ENCODE results near the gene GBA3.

GBA3 gene

GRCh38 chr4:22692736-22693135 lies at the start of gene GBA3:
TSS of gene GBA3 (plus strand) at chr4:22692937.
- no peak for DNase-seq

GRCh38 chr4:22643952-22644351 lies 48.8 kb upstream of the GBA3 start:
- DNase-seq = no peak

GRCh38 chr4:22645481-22646182 lies 47.1 kb upstream of the GBA3 start:
- no peak for DNase-seq

GRCh38 chr4:22648996-22649395 lies 43.7 kb upstream of the GBA3 start:
- DNase-seq = no peak

- no peak for DNase-seq
Observed at GRCh38 chr4:22650771-22651170, 42.0 kb upstream of the GBA3 start.

DNA sequence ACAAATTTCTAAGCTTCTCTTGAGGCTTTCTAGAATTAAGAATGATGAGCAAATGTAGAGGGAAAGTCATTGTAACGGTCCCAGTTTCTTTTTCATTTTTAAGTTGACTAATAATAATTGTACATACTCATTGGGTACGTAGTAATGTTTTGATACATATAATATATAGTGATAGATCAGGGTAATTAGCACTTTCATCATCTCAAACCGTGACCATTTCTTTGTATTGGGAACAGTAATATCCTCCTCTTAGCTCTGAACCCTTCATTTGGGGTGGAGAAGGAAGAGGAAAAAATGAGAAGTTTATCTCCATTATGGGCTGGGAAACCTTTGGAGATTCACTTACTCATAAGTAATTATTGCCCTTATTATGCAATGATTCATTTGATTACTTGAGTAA lies 39.0 kb upstream of the GBA3 start:
- no peak for DNase-seq

DNA sequence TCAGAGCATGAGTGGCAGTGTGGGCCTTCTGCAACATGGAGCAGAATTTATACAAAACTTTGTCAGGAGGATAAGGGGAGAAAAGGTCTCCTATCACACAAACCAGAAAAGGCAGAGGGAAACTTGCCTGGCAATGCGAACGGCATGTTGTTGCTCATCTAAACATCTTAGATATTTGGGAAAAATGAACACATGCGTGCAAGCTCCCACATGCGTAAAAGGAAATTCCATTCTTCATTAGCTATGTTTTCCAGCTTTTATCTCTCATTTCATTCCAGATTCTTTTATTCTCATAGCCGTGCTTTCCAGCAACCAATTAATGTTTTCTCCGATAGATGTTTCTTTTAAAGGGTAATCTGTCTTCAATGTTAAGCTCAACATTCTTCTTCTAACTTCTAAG lies 31.3 kb upstream of the GBA3 start:
- no peak for DNase-seq

DNA sequence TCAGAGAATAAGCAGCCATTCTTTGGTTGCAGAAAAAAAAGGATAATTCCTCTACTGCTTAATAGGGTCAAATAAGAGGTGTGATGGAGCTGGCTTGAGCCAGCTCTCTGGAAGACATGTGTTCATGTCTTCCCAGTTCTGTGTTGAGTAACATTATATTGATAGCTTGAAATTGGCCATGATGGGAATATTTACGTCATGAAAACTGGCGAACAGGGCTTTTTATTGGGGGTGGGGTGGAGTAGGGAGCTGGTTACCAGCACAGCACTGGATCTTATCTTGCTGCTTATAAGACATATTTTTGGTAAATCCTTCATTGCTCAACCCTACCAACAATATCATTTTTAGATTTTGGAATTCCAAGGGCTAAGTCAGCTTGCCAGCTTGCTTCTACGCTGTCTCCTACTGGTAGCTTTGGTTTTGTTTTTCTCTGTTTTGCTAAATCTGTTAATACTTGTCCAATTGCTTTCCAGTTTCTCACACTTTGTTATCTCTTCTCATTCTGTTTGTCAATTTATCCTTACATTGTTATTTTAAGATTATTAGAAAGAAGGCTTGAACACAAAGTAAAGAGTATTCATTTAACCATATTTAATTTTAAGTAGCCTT lies 25.3 kb upstream of the GBA3 start:
- no peak for DNase-seq

- DNase-seq = no peak
Observed at GRCh38 chr4:22668301-22668700, 24.4 kb upstream of the GBA3 start.

- no peak for DNase-seq
Observed at GRCh38 chr4:22668702-22669101, 24.0 kb upstream of the GBA3 start.

DNA sequence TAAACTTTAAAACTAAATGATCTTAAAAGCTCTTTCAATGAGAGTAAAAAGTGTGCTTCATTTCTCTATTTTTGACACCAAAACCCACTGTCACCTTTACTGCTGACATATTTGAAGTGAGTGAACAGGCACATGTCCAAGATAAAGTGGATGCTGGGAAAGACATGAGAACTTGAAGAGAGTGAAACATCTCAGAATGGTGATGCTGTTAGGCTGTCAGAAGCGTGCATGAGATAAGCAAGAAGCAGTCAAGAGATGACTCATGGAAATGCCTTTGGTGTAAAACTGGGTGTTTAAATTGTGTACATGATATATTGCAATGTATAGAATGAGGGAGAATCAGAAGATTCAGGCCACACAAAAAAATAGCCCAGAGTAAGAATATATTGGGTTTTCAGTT lies 21.8 kb upstream of the GBA3 start:
- DNase-seq = no peak

GRCh38 chr4:22672519-22672918 lies 20.2 kb upstream of the GBA3 start:
- DNase-seq = no peak

- no peak for DNase-seq
Observed at GRCh38 chr4:22672944-22673343, 19.8 kb upstream of the GBA3 start.

GRCh38 chr4:22674700-22675099 lies 18.0 kb upstream of the GBA3 start:
- DNase-seq = no peak

GRCh38 chr4:22676063-22676462 lies 16.7 kb upstream of the GBA3 start:
- no peak for DNase-seq

DNA sequence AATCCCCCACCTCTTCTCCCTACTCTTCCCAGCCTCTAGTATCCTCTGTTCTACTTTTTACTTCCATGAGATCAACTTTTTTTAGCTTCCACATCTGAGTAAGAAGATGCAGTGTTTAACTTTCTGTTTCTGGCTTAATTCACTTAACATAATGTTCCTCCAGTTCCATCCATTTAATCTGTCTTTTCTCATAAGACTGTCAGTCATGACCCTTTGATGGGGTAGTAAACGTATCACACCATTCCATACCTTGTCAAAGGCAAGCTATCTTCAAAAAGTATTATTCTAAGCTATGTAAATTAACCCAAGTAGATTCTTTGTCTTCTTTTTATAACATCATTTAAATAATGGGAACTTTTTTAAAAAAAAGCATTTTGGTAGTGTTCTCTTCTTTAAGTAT lies 15.0 kb upstream of the GBA3 start:
- no peak for DNase-seq

DNA sequence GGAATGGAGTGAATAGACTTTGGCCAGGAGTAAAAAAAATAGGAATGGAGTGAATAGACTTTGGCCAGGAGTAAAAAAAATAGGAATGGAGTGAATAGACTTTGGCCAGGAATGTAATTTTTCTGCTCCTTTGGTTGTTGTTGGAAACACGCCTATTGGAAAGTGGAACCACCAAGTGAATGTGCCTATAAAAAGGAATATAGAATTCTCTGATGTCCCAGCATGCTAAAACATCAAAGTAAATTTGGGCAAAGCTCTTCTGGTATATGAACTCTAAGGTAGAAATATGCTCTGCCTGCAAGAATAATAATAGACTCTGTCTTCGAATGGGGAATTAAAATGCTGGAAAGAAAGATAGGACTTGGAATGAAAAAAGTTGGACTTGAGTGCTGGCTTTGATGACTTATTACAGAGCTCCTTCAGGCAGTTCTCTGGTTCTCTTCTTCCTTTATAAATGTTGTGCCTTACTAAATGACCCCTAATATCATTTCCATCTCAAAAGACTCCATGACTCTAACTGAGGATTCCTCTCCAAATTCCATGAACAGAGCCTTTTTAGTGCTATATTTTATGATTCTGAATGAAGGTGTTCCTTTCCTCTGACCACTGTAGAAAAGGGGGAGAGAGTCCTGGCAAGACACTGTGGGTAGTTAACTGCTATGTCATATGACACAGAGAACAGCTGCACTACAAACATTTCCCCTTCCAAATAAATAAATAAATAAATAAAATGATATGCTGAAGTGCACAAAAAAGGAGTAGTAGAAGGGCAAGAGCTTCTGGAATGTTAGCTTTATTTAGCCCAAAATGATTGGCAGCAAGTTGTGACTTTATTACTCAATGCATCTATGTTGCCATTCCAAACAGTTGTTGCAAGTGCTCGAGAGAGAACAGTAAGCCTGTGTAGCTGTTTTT lies 13.5 kb upstream of the GBA3 start:
- no peak for DNase-seq

DNA sequence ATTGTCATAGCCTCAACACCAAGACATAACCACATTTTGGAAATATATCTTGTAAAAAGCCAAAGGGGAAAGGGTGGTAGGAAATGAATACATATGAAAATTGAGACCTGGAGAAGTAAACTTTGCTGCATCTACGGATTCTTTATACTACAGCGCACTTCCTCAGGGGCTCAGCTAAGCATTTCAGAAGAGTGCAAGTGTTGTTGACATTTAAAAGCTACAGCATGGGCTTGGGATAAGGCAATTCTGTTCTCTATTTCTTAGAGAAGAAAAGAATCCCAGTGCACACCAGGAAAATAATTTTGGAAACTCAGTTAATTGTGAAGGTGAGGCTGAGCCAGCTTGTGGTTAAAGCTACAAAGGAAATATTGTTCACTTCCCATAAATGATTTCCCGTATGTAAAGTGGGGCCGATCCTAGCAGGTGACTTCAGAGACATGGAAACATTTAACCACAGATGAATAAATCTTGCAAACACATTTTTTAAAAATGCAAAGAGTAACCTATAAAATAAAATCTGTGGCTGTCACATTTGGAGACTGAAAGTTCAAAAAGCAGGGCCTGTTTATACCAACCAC lies 12.6 kb upstream of the GBA3 start:
- DNase-seq = no peak

- DNase-seq = no peak
Observed at GRCh38 chr4:22683726-22684125, 9.0 kb upstream of the GBA3 start.

DNA sequence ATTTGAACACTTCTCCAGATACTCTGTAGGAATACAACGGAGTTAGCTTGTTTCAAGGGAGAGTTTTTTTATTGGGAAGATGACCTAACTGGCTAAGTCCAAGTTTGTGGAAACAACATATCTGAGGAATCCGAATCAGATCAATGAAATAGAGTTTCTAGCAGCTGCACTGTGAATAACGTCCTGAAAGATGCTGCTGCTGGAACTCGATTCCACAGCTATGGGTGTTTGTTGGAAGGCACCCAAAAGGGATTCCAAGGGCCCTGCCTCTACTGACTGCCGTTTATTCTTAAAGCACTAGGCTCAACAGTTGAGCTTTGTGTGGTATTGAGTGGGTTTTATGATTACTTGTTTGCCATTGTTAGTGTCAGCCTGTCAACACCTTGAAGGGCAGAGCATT lies 6.6 kb upstream of the GBA3 start:
- no peak for DNase-seq

- no peak for DNase-seq
Observed at GRCh38 chr4:22688236-22688635, 4.5 kb upstream of the GBA3 start.

DNA sequence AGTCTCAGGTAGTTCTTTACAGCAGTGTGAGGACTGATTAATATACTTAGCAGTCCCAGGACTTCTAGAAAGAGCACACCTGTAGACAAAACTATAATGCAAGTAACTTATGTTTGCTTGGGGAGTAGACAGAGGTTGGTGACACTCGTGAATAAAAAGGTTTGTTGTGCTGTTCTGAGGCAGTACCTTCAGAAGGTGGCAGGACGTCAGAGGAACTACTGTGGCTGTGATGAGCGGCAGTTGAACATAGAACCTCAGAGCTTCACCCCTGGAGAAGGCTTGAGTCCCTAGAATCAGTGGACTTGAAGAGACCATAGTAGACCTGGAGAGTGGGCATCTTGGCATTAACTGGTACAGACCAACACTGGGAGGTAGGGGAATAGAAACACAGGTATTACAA lies 3.3 kb upstream of the GBA3 start:
- DNase-seq = no peak

DNA sequence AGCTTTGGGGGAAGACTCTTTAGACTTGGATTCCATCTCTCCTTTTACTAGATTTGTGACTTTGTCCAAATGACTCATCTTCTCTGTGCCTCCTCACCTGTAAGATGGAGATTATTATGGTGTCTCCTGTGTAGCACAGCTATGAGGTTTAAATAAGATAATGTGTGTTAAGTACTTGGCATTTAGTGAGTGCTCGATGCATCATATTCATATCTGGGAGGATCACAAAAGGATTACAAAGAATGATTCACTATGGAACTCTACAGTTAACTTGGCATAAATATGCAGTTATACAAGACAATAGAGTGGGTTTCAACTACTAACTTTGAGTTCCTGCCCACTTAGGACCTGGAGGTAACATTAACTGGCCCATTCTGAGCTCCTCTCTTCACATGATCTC lies 2.3 kb downstream of the GBA3 start:
- DNase-seq = no peak

DNA sequence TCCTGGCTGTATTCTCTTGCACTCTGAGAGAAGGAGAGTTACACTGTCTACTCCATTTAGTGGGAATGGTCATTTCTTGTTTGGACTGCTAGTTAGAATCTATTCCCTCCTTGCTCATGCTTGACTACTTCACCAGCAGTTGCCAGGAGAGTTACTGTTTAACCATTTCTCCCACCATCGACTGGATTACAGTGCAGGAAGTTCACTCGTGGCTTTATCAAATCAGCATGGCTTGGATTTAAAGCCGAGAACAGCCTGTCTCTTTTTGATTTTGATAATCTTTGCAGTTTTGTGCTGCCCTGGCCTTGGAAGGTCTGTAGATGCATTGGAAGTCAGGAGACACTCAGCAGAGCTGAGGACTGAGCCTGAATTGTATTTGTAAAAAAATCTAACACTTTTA lies 3.2 kb downstream of the GBA3 start:
- no peak for DNase-seq

Measured in CD4-positive, alpha-beta T cell treated with Interleukin-10 for 1 hour (primary cell).